OCI-LY1 (cell line): Measurements from ENCODE around the gene CLIC2.

Source experiments
- CTCF ChIP-seq: fragments of 200-600 bp; sonication (generic), shearing (Covaris generic); IDR thresholded peaks from 2 replicates; pipeline ENCODE4 v1.5.1; 2017; ENCODE audit warnings: mild to moderate bottlenecking, antibody characterized with exemption, low read length, moderate library complexity, mixed read lengths
- EZH2 ChIP-seq: fragments of 200-600 bp; sonication (generic), shearing (Covaris generic); IDR thresholded peaks from 2 replicates; pipeline ENCODE4 v1.8.0; 2017; ENCODE audit warnings: borderline replicate concordance, mixed run types, mild to moderate bottlenecking, antibody characterized with exemption, low read length, moderate library complexity, mixed read lengths

GRCh38 chrX:155279873-155280272, 54.5 kb downstream of the CLIC2 start:
- TF ChIP-seq CTCF (no peak), EZH2 (no peak)
